Spinal cord (tissue), 10 donors: Measurements from ENCODE around the gene ABCF3. TPM values are rescaled to one million over a fixed set of nuclear protein-coding genes. Genes with fewer than 3 reads are reported as not detected.
"Not testable (repeated sequence)": the region's sequence is repeated elsewhere in the genome, so short reads cannot be mapped to it uniquely, and the experiment has no call there.

ENCODE experiments used
- DNase-seq, 6 donors: peaks; one replicate each; pipeline versions ENCODE4 v3.0.0 to v3.0.0-alpha.2; 2013 to 2015; ENCODE audit warnings: low spot score in 6 of 6, low read depth in 4 of 6
- H3K27ac ChIP-seq: one replicate; pipeline ENCODE4 v1.5.1; 2013; ENCODE audit warnings: low read depth, low read length, control low read depth
- H3K27me3 ChIP-seq: one replicate; pipeline ENCODE4 v1.6.1; 2013; ENCODE audit warnings: low read length; ENCODE audit not compliant: control insufficient read depth, insufficient read depth
- H3K36me3 ChIP-seq: one replicate; pipeline ENCODE4 v1.6.1; 2013; ENCODE audit warnings: low read length; ENCODE audit not compliant: control insufficient read depth, insufficient read depth
- H3K4me1 ChIP-seq: one replicate; pipeline ENCODE4 v1.6.1; 2013; ENCODE audit warnings: low read length; ENCODE audit not compliant: control insufficient read depth, insufficient read depth
- H3K4me3 ChIP-seq: one replicate; pipeline ENCODE4 v1.5.1; 2013; ENCODE audit warnings: low read depth, low read length, control low read depth
- H3K9me3 ChIP-seq: one replicate; pipeline ENCODE4 v1.6.1; 2013; ENCODE audit warnings: low read length; ENCODE audit not compliant: control insufficient read depth, insufficient read depth
- WGBS: methylation state at CpG from one replicate; pipeline ENCODE4 v1.1.5; 2013; ENCODE audit warnings: missing lambda C conversion rate; ENCODE audit not compliant: insufficient coverage; 5-methylcytosine and 5-hydroxymethylcytosine counted together
- polyA plus RNA-seq, 2 donors: library from polyadenylated mRNA; unstranded; fragments of 120-200 nt; gene quantifications; one replicate each; pipeline ENCODE4 v1.2.1, GENCODE V29; 2013; ENCODE audit not compliant: insufficient read length in 2 of 2
- total RNA-seq, 2 donors: library from RNA; depleted of rRNA in 1 of 2; stranded (reverse); fragments of 120-200 nt in 1 of 2; fragments of >200 nt in 1 of 2; gene quantifications; one replicate each; pipeline versions ENCODE4 v1.2.3 to v1.2.4, GENCODE V29; 2013 to 2014
- donor health status: healthy.

Gene ABCF3
- total and polyA plus RNA-seq, 4 donors: 47.9 to 94.4 (median 63.9) TPM

GRCh38 chr3:184149123-184149522 is 36.9 kb upstream of the ABCF3 start:
- no peaks in the 10 kb centered on the region for H3K27me3 ChIP-seq
- H3K9me3 ChIP-seq: no peaks in the 10 kb centered on the region
- peaks cover under 1% of the 10 kb centered on the region for H3K4me1 ChIP-seq
- peaks cover 19% of the 10 kb centered on the region for H3K36me3 ChIP-seq
- no peak for DNase-seq
- H3K4me3 ChIP-seq: no peak overlapping the region
- no peak overlapping the region for H3K27ac ChIP-seq
- 100% methylated on average over 2 of the region's 6 CpGs for WGBS

- DNase-seq: not testable (repeated sequence)
Measured at GRCh38 chr3:184149770-184150169, 36.2 kb upstream of the ABCF3 start.

GRCh38 chr3:184154885-184155643 is 30.9 kb upstream of the ABCF3 start, which contains the start of gene DVL3:
Gene DVL3 (plus strand): TSS chr3:184155377. CDS start chr3:184155636, 259 bp downstream.
- Histone ChIP-seq H3K36me3 (peaks cover 3% of the 10 kb centered on the region), H3K4me1 (peaks cover 29% of the 10 kb centered on the region), H3K27me3 (no peaks in the 10 kb centered on the region), H3K9me3 (no peaks in the 10 kb centered on the region), H3K4me3 (peak within 1 kb of the TSS; percentile 91), H3K27ac (peak within 1 kb of the TSS; percentile 91)
- DNase-seq: peak in 4 of 6 donors; percentile 38 to 82 (median 60)
- WGBS: under 1% methylated on average over 82 of the region's 84 CpGs

More at GRCh38 chr3:184149770-184150169, 36.2 kb upstream of the ABCF3 start:
- H3K9me3 ChIP-seq, H3K4me1 ChIP-seq, H3K27me3 ChIP-seq, H3K27ac ChIP-seq, H3K4me3 ChIP-seq: not testable (repeated sequence)
- 86% methylated on average over 4 of the region's 6 CpGs for WGBS
- peaks cover 13% of the 10 kb centered on the region for H3K36me3 ChIP-seq

GRCh38 chr3:184155644-184156521 is 30.1 kb upstream of the ABCF3 start:
- H3K4me1 ChIP-seq: peaks cover 34% of the 10 kb centered on the region
- peak overlapping the region; percentile 85 for H3K27ac ChIP-seq
- no peaks in the 10 kb centered on the region for H3K9me3 ChIP-seq
- 0% methylated on average over 43 of the region's 47 CpGs for WGBS
- H3K4me3 ChIP-seq: peak overlapping the region; percentile 91
- H3K36me3 ChIP-seq: peaks cover 7% of the 10 kb centered on the region
- peak in 2 of 6 donors; percentile 45 to 46 for DNase-seq
- H3K27me3 ChIP-seq: no peaks in the 10 kb centered on the region

GRCh38 chr3:184156522-184156955 is 29.5 kb upstream of the ABCF3 start:
- 0% methylated on average over 3 of the region's 6 CpGs for WGBS
- peak overlapping the region; percentile 85 for H3K27ac ChIP-seq
- H3K36me3 ChIP-seq: peaks cover 9% of the 10 kb centered on the region
- H3K27me3 ChIP-seq: no peaks in the 10 kb centered on the region
- H3K4me1 ChIP-seq: peaks cover 38% of the 10 kb centered on the region
- no peaks in the 10 kb centered on the region for H3K9me3 ChIP-seq
- peak in 4 of 6 donors; percentile 36 to 88 (median 70) for DNase-seq
- peak overlapping the region; percentile 91 for H3K4me3 ChIP-seq

- Histone ChIP-seq H3K27ac (peak overlapping the region; percentile 85), H3K4me1 (peaks cover 38% of the 10 kb centered on the region), H3K36me3 (peaks cover 9% of the 10 kb centered on the region), H3K4me3 (peak overlapping the region; percentile 91), H3K27me3 (no peaks in the 10 kb centered on the region), H3K9me3 (no peaks in the 10 kb centered on the region)
- DNase-seq: no peak
Measured at GRCh38 chr3:184157206-184157605, 28.8 kb upstream of the ABCF3 start.

GRCh38 chr3:184158404-184158803 is 27.6 kb upstream of the ABCF3 start:
- Histone ChIP-seq H3K27me3 (no peaks in the 10 kb centered on the region), H3K9me3 (no peaks in the 10 kb centered on the region), H3K4me1 (peaks cover 38% of the 10 kb centered on the region), H3K36me3 (peaks cover 15% of the 10 kb centered on the region), H3K4me3 (no peak overlapping the region), H3K27ac (no peak overlapping the region)
- 100% methylated on average over 1 of the region's 4 CpGs for WGBS
- DNase-seq: no peak

GRCh38 chr3:184160456-184160855 is 25.5 kb upstream of the ABCF3 start:
- Histone ChIP-seq H3K27ac (peak overlapping the region; percentile 8), H3K4me3 (no peak overlapping the region), H3K4me1 (peaks cover 28% of the 10 kb centered on the region), H3K9me3 (no peaks in the 10 kb centered on the region), H3K36me3 (peaks cover 35% of the 10 kb centered on the region), H3K27me3 (no peaks in the 10 kb centered on the region)
- WGBS: 60% methylated on average over 1 of the region's 2 CpGs
- no peak for DNase-seq

GRCh38 chr3:184162571-184163070 is 23.4 kb upstream of the ABCF3 start:
- not testable (repeated sequence) for H3K9me3 ChIP-seq, H3K27ac ChIP-seq, DNase-seq, H3K4me3 ChIP-seq, H3K27me3 ChIP-seq
- Histone ChIP-seq H3K4me1 (peaks cover 16% of the 10 kb centered on the region), H3K36me3 (peaks cover 53% of the 10 kb centered on the region)
- 73% methylated on average over 7 of the region's 8 CpGs for WGBS
